Measurements from ENCODE around the gene FAM111B.
"Not testable (repeated sequence)": the region's sequence is repeated elsewhere in the genome, so short reads cannot be mapped to it uniquely, and the experiment has no call there.

The FAM111B gene, protein sequence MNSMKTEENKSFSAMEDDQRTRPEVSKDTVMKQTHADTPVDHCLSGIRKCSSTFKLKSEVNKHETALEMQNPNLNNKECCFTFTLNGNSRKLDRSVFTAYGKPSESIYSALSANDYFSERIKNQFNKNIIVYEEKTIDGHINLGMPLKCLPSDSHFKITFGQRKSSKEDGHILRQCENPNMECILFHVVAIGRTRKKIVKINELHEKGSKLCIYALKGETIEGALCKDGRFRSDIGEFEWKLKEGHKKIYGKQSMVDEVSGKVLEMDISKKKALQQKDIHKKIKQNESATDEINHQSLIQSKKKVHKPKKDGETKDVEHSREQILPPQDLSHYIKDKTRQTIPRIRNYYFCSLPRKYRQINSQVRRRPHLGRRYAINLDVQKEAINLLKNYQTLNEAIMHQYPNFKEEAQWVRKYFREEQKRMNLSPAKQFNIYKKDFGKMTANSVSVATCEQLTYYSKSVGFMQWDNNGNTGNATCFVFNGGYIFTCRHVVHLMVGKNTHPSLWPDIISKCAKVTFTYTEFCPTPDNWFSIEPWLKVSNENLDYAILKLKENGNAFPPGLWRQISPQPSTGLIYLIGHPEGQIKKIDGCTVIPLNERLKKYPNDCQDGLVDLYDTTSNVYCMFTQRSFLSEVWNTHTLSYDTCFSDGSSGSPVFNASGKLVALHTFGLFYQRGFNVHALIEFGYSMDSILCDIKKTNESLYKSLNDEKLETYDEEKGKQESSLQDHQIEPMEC

GRCh38 chr11:59106363-59107336 is at the start of gene FAM111B:
Gene FAM111B, plus strand, starts transcription at chr11:59107237. Its CDS starts 2,389 bp downstream, at chr11:59109626.
- DNase-seq (ENCODE audit: low read depth in 2 of 2) = peak; percentile 50 to 54

- DNase-seq (ENCODE audit: low read depth in 2 of 2) = peak; percentile 57 to 72
These were observed 48.7 kb upstream of the FAM111B start for GRCh38 chr11:59058120-59059033.

DNA sequence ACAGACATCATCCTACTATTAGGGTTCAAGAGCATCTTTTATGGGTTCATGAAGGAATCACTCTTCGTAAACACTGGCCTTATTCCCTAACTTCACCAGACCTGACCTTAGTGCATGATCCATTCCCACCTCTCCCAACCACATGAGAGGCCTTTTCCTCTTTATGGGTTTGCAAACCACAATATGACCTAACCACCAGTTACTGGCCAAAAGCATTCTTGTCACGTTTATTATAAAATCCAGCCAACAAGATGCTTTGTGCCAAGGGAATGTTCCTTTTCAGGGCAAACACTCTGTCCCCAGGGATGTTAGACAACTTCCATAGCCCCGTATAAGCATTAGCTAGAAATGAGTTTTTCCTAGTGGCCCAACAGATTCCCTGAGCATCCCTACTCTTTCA is 46.9 kb upstream of the FAM111B start:
- DNase-seq (ENCODE audit: low read depth in 2 of 2) = not testable (repeated sequence)

DNA sequence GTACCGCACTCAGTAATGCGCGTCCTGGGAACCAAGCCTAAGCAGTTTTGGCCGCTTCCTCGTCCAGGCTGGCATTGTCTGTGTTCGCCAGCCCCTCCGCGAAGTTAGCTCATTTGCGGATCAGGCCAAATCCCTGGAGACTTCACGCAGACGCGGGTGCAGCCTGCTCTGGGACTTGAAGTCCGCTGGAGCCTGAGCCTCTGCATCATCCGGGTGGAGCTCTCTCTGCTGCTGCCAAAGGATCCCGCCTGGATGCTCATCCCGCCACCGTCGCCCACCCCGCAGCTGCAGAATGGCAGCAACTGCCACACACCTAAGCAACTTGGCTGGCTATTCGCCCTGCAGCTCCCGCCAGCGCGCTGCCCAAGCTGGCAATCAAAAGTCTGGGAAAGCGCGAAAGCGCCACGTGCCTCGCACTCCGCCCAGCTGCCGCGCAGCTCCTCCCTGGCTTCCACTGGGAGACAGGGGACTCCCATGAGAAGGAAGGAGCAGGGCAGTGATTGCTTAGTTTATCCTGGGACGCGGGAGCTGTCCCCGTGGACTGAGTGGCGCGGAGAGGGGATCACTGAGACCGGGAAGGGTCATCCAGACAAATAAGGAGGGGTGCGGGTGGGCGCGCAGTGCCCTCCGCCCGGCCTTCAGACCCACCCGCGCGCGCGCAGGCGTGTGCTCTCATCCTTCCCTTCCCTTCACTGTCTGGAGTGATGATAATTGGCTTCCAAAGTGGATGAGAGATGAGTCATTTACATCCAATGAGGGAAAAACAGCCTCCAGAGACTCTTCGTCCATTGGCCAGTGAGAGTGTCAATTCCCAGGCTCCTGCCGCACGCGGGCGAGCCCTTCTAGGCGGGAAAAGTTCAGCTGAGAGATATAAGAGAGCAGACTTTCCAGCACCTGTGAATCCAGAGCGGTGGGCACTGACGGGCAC is 44.2 kb upstream of the FAM111B start:
- DNase-seq (ENCODE audit: low read depth in 2 of 2) = no peak

DNA sequence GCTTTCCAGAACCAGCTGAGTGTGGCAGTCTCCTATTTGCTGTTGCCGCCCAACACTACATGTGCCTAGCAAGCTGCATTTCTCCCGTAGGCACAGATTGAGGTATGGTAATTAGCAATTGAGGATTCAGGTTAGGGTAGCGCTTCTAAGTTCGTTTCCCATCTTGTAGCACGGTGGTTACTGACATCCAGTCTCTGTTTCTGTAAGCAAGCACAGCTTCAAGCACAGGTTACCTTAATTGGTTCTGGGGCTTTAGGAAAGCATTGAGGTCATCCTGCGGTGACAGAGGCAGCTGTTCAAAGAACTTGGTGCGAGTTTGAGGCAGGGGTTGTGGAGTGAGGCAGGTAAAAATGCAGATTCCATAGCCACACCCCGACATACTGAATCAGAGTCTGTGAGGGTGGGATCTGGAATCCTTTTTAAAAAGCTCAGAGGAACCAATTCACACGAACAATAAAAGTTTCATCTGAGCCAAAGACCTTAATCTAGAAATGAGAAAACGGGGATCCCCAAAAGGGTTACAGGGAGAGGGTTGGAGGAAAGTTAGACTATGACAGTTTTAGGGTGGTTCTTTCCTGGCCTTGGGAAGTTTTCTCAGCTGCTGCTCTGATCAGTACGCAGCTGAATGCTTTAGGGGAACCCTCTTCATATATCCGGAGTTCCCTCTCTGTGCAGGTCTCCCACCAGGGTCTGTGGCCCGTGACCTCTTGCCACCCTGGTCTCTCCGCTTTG is 42.9 kb upstream of the FAM111B start:
- not testable (repeated sequence) for DNase-seq (ENCODE audit: low read depth in 2 of 2)

- no peak for DNase-seq (ENCODE audit: low read depth in 2 of 2)
These were observed 38.0 kb upstream of the FAM111B start for GRCh38 chr11:59069087-59069486.

DNA sequence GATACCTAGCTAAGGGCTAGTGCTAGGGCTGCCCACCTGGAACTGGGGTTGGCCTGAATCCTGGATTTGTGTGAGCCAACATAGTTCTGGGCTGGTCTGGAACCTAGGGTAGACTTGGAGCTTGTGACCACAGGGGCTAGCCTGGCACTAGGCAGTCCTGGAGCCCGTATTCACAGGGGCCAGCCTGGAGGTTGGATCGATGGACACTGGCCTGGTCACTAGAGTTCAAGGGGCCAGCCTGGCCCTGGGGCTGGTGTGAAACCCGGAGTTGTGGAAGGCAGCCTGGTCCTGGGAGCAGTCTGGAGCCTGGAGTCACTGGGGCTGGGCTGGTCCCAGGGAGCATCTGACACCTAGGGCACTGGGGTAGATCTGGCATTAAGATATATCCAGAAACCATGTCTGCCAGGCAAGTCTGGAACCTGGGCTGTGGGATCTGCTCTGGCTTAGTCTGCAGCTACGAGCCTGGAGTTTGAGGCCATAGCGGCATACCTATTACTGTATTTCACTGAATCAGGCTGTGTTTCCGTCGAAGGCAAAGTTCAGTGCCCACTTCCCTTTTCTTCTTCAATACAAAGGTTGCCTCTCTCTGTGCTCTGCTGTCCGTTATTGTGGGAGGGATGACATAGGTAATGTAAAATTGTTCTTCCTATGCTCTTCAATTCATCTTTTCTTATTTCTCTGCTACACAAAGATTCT is 30.0 kb upstream of the FAM111B start:
- no peak for DNase-seq (ENCODE audit: low read depth in 2 of 2)

GRCh38 chr11:59078435-59078834 is 28.6 kb upstream of the FAM111B start:
- DNase-seq (ENCODE audit: low read depth in 2 of 2) = no peak

DNA sequence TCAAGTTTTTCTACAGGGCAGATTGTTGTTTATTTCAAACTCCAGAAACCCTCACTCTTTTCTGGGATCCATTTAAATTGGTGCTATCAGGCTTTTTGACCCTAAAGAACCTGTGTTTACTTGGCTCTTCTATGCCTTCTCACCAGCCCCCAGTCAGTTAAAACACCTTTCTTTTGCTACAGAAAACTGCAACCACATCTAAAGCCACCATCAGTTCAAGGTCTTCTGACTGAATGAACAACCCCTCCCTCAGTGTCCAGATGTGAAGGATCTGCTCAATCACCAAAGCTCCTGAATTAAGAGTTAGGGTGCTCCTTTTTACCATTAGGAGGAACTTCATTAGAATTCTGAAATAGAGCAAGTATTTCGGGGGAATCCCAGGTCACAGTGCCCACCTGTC is 28.0 kb upstream of the FAM111B start:
- no peak for DNase-seq (ENCODE audit: low read depth in 2 of 2)

- DNase-seq (ENCODE audit: low read depth in 2 of 2) = not testable (repeated sequence)
These were observed 26.6 kb upstream of the FAM111B start for GRCh38 chr11:59080421-59080820.

DNA sequence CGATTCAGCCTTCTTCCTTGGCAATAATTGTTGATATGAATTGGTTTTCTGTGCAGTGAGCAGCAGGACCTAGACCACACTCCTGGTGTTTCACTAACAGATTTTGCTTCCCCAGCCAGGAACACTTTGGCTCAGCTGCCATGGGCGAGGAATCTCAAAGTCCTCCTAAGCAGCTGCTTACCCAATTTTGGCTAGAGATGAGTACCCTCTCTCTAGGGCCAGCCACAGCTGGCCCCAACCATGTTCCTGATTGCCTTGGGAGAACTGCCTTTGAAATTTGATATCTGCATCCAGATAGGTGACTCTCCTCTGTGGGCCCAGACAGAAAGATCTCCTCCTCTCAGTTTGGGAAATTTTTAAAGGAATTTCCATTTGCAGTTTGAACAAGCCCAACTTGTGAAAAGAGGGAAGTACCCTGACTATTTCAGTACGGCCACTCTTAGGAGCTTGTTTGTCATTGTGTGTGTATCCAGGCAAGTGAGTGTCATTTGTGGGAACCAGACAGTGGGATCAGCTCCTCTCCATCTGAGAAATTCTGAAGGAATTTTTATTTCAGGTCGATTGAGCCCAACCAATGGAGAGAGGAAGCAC is 25.5 kb upstream of the FAM111B start:
- DNase-seq (ENCODE audit: low read depth in 2 of 2) = not testable (repeated sequence)

GRCh38 chr11:59086007-59086406 is 21.0 kb upstream of the FAM111B start, which contains the start of gene GLYATL1B:
Gene GLYATL1B, plus strand, starts transcription at chr11:59086307. Its CDS starts 0 bp downstream, at chr11:59086307.
- DNase-seq (ENCODE audit: low read depth in 2 of 2) = not testable (repeated sequence)

DNA sequence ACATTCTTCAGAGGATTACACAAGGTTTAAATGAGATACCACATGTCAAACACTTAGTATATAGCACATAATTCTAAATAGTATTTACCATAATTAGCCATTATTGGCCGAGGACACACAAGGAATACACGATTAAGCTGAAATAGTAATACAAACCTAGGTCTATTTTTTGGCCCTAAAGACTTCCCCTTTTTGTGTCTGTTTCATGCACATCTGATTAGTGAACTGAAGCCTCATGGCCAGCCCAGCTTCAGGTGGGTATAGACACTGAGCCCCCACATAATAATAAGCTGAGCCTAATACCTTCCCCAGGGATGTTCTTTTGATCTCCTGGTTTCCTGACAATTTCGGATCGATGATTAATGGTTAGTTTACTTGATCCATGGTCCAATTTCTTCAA is 18.9 kb upstream of the FAM111B start:
- no peak for DNase-seq (ENCODE audit: low read depth in 2 of 2)

DNA sequence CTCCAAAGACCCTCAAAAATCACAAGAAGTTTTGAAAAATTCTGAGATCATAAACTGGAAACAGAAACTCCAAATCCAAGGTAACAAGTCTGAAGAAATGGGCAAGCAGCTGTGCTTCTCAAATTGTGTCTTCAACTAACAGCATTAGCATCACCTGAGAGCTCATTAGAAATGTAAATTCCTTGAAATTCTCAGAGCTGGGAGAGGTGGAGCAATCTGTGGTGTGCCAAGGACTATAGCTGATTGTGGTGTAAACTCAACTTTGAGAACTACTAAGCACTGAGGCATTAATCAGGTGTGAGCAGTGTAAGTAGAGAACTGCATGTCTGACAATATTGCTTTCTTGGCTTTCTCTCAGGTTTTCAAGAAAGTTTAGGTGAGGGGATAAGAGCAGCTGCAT is 13.5 kb upstream of the FAM111B start:
- DNase-seq (ENCODE audit: low read depth in 2 of 2) = not testable (repeated sequence)

GRCh38 chr11:59095225-59095624 is 11.8 kb upstream of the FAM111B start:
- not testable (repeated sequence) for DNase-seq (ENCODE audit: low read depth in 2 of 2)

- not testable (repeated sequence) for DNase-seq (ENCODE audit: low read depth in 2 of 2)
These were observed 11.0 kb upstream of the FAM111B start for GRCh38 chr11:59095972-59096575.

DNA sequence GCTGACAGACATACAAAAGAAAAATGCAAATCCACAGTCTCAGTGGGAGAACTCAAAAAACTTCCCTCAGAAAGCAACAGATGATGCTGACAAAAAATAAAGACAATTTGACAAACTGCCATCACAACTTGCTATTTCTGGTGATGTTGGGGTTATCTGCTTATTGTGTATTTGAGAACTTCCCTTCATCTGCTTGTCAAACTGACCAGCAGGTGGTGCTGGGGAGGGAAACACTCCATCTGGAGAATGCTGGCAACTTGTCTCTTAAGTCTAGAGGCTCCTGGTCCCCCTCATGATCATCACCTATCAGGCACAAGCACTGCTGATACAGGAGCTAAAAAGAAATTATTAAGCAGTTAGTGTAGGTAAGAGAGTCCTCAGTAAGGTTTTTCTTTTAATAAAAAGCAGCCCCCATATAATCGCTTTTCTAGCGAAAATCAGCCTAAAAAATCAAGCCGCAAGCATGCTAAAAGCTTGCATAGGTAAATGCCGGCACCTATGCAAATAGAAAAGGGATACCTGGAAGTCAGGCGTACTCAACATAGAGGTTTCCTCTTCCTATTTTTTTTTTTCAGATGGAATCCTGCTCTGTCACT is 9.8 kb upstream of the FAM111B start:
- peak in 1 of 2 donors; percentile 30 for DNase-seq (ENCODE audit: low read depth in 2 of 2)
